Neural progenitor cell (in vitro differentiated cells): ENCODE measurements around the gene AUTS2. TPM values are rescaled to one million over a fixed set of nuclear protein-coding genes. Genes with fewer than 3 reads are reported as not detected.

Experiments used
- DNase-seq: peaks from one replicate; pipeline ENCODE4 v3.0.0-alpha.2; 2016; ENCODE audit warnings: low spot score
- H2AFZ ChIP-seq: fragments of 200-600 bp; sonication (generic); replicated peaks from 2 replicates; pipeline ENCODE4 v1.6.1; 2016; ENCODE audit warnings: antibody characterized with exemption
- H3F3A ChIP-seq: fragments of 200-600 bp; sonication (generic); 2 replicates; pipeline ENCODE4 v1.6.1; 2016; ENCODE audit warnings: antibody characterized with exemption, low read depth
- H3K27ac ChIP-seq: fragments of 200-600 bp; sonication (generic); 2 replicates; pipeline ENCODE4 v1.5.1; 2016; ENCODE audit warnings: mild to moderate bottlenecking
- H3K27me3 ChIP-seq: fragments of 200-600 bp; sonication (generic); 2 replicates; pipeline ENCODE4 v1.6.1; 2016; ENCODE audit warnings: mild to moderate bottlenecking, moderate library complexity
- H3K36me3 ChIP-seq: fragments of 200-600 bp; sonication (generic); 2 replicates; pipeline ENCODE4 v1.5.1; 2016
- H3K4me1 ChIP-seq: fragments of 200-600 bp; sonication (generic); 2 replicates; pipeline ENCODE4 v1.6.1; 2016; ENCODE audit warnings: mixed run types
- H3K4me2 ChIP-seq: fragments of 200-600 bp; sonication (generic); 2 replicates; pipeline ENCODE4 v1.6.1; 2016
- H3K4me3 ChIP-seq: fragments of 200-600 bp; sonication (generic); 2 replicates; pipeline ENCODE4 v1.5.1; 2016
- H3K79me2 ChIP-seq: fragments of 200-600 bp; sonication (generic); 2 replicates; pipeline ENCODE4 v1.6.1; 2016; ENCODE audit warnings: low read depth
- H3K9ac ChIP-seq: fragments of 200-600 bp; sonication (generic); 2 replicates; pipeline ENCODE4 v1.6.1; 2016
- H3K9me3 ChIP-seq: fragments of 200-600 bp; sonication (generic); 2 replicates; pipeline ENCODE4 v1.5.1; 2016; ENCODE audit warnings: low read depth
- H4K20me1 ChIP-seq: fragments of 200-600 bp; sonication (generic); 2 replicates; pipeline ENCODE4 v1.6.1; 2016; ENCODE audit warnings: low read depth
- H3K27ac Mint-ChIP-seq: 3 replicates; pipeline ENCODE4 v1.8.0; 2021; ENCODE audit warnings: mixed read lengths
- H3K27me3 Mint-ChIP-seq: 2 replicates; pipeline ENCODE4 v1.8.0; 2022; ENCODE audit warnings: low read depth, mild to moderate bottlenecking, inconsistent platforms, moderate library complexity, mixed read lengths; ENCODE audit not compliant: insufficient read depth
- H3K36me3 Mint-ChIP-seq: 3 replicates; pipeline ENCODE4 v1.8.0; 2021; ENCODE audit warnings: mixed read lengths
- H3K4me1 Mint-ChIP-seq: 3 replicates; pipeline ENCODE4 v1.8.0; 2021; ENCODE audit warnings: mixed read lengths
- H3K4me3 Mint-ChIP-seq: 3 replicates; pipeline ENCODE4 v1.8.0; 2021; ENCODE audit warnings: mild to moderate bottlenecking, moderate library complexity, mixed read lengths
- H3K9me3 Mint-ChIP-seq: 3 replicates; pipeline ENCODE4 v1.8.0; 2020; ENCODE audit warnings: mixed read lengths
- EZH2 ChIP-seq: fragments of 200-600 bp; sonication (generic); IDR thresholded peaks from 2 replicates; pipeline ENCODE4 v1.6.1; 2017; ENCODE audit warnings: antibody characterized with exemption, mild to moderate bottlenecking, moderate library complexity
- EZH2phosphoT487 ChIP-seq: fragments of 200-600 bp; sonication (generic); IDR thresholded peaks from 2 replicates; pipeline ENCODE4 v1.6.1; 2017; ENCODE audit warnings: antibody characterized with exemption
- total RNA-seq: library from RNA; depleted of rRNA; stranded (reverse); fragments of >200 nt; gene quantifications from 2 replicates; pipeline ENCODE4 v1.2.3, GENCODE V29; 2015; ENCODE audit warnings: low replicate concordance
- TF ChIP-seq, protein P1 (sequence below): fragments of 200-600 bp; sonication (generic); IDR thresholded peaks from 2 replicates; pipeline ENCODE4 v1.5.1; 2017; ENCODE audit warnings: antibody characterized with exemption, mild to moderate bottlenecking

AUTS2 gene
- total RNA-seq, 1 donor from 2014 or later = 50.0 TPM

- no peak overlapping the region for H3K4me3 ChIP-seq
- H3F3A ChIP-seq = no peaks in the 10 kb centered on the region
- Mint-ChIP-seq H3K9me3 (peaks cover 2% of the 10 kb centered on the region), H3K4me3 (no peak overlapping the region), H3K36me3 (peaks cover 2% of the 10 kb centered on the region), H3K4me1 (peaks cover 13% of the 10 kb centered on the region), H3K27me3 (peaks cover 6% of the 10 kb centered on the region), H3K27ac (no peak overlapping the region)
- peaks cover 4% of the 10 kb centered on the region for H4K20me1 ChIP-seq
- TF ChIP-seq EZH2phosphoT487 (no peak), EZH2 (no peak)
- TF ChIP-seq, protein P1, sequence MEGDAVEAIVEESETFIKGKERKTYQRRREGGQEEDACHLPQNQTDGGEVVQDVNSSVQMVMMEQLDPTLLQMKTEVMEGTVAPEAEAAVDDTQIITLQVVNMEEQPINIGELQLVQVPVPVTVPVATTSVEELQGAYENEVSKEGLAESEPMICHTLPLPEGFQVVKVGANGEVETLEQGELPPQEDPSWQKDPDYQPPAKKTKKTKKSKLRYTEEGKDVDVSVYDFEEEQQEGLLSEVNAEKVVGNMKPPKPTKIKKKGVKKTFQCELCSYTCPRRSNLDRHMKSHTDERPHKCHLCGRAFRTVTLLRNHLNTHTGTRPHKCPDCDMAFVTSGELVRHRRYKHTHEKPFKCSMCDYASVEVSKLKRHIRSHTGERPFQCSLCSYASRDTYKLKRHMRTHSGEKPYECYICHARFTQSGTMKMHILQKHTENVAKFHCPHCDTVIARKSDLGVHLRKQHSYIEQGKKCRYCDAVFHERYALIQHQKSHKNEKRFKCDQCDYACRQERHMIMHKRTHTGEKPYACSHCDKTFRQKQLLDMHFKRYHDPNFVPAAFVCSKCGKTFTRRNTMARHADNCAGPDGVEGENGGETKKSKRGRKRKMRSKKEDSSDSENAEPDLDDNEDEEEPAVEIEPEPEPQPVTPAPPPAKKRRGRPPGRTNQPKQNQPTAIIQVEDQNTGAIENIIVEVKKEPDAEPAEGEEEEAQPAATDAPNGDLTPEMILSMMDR = no peak
- H3K9ac ChIP-seq = no peak overlapping the region
- H3K4me1 ChIP-seq = peaks cover 3% of the 10 kb centered on the region
- H3K9me3 ChIP-seq = no peaks in the 10 kb centered on the region
- no peaks in the 10 kb centered on the region for H3K27me3 ChIP-seq
- H3K36me3 ChIP-seq = no peaks in the 10 kb centered on the region
- H3K79me2 ChIP-seq = no peaks in the 10 kb centered on the region
- no peak for DNase-seq
- H2AFZ ChIP-seq = no peak overlapping the region
- H3K27ac ChIP-seq = no peak overlapping the region
- H3K4me2 ChIP-seq = no peak overlapping the region
Measured at GRCh38 chr7:69912846-69913245, 314.6 kb downstream of the AUTS2 start.

DNA sequence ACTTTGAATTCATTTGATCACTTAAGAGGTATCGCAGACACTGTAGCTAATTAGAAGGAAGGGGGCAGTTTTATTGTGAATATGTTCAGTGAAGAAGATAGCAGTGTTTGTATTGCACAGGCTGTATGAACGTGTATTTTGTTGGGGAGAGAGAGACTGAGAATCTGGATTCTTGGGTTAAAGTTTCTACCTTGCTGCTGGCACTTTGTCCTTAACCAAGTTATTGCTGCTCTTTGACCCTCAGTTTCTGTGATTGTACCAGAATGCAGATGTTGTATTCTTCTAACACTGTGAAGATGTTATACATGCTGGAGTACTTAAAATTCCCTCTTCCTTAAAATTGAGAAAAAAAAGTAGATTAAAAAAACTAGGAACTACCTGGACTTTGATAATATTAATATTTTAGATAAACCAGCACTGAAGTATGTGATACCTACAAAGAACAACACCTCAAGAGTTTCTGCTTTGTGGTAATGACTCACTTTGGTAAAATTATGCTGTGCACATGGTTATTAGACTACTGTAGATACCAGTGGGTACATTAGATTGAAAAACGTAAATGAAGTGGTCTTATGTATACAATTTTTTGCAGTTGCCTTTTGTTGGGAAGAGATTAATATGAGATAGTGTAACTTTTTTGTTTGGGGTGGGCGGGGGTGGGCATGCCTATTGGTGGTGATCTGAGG is 321.3 kb downstream of the AUTS2 start:
- H3K4me3 Mint-ChIP-seq = no peak overlapping the region
- Histone ChIP-seq H3K9me3 (no peaks in the 10 kb centered on the region), H3K27me3 (no peaks in the 10 kb centered on the region), H3K36me3 (no peaks in the 10 kb centered on the region), H3K4me2 (no peak overlapping the region), H4K20me1 (no peaks in the 10 kb centered on the region), H3K27ac (no peak overlapping the region), H3K79me2 (no peaks in the 10 kb centered on the region), H3K4me3 (no peak overlapping the region), H3K9ac (no peak overlapping the region), H2AFZ (no peak overlapping the region), H3F3A (no peaks in the 10 kb centered on the region), H3K4me1 (peaks cover 3% of the 10 kb centered on the region)
- no peak for DNase-seq
- no peaks in the 10 kb centered on the region for H3K36me3 Mint-ChIP-seq
- TF ChIP-seq EZH2phosphoT487 (no peak), EZH2 (no peak)
- TF ChIP-seq, protein P1 = no peak
- H3K9me3 Mint-ChIP-seq = no peaks in the 10 kb centered on the region
- no peaks in the 10 kb centered on the region for H3K27me3 Mint-ChIP-seq
- H3K4me1 Mint-ChIP-seq = peaks cover 4% of the 10 kb centered on the region
- no peak overlapping the region for H3K27ac Mint-ChIP-seq

GRCh38 chr7:69920797-69921196 is 322.5 kb downstream of the AUTS2 start:
- Mint-ChIP-seq H3K4me3 (no peak overlapping the region), H3K9me3 (no peaks in the 10 kb centered on the region), H3K27me3 (no peaks in the 10 kb centered on the region), H3K4me1 (no peaks in the 10 kb centered on the region), H3K36me3 (peaks cover 2% of the 10 kb centered on the region), H3K27ac (no peak overlapping the region)
- Histone ChIP-seq H3K4me2 (no peak overlapping the region), H3K27me3 (no peaks in the 10 kb centered on the region), H3K4me1 (no peaks in the 10 kb centered on the region), H4K20me1 (no peaks in the 10 kb centered on the region), H3K9ac (no peak overlapping the region), H3K4me3 (no peak overlapping the region), H3K36me3 (no peaks in the 10 kb centered on the region), H2AFZ (no peak overlapping the region), H3K27ac (no peak overlapping the region), H3K9me3 (no peaks in the 10 kb centered on the region), H3K79me2 (no peaks in the 10 kb centered on the region), H3F3A (no peaks in the 10 kb centered on the region)
- no peak for DNase-seq
- TF ChIP-seq, protein P1 = no peak
- TF ChIP-seq EZH2phosphoT487 (no peak), EZH2 (no peak)
